Stimulated activated memory B cell treated with anti-CD40 and anti-IgM and Interleukin-4, amounts not matched to agents 10 μg/mL and 1 μg/mL and 100 μg/mL, for 72 hours (primary cell): ENCODE data around the gene FBXL17.
A peak's percentile ranks its signal among the peaks of the same experiment; 100 is the strongest.

Source experiments
- ATAC-seq: fragments of 150-1000 bp; cut with Tn5 transposase; 2 replicates; pipeline ENCODE4 v1.10.0; 2021
- H3K27ac Mint-ChIP-seq: one replicate; pipeline ENCODE4 v1.8.0; 2022; ENCODE audit warnings: mild to moderate bottlenecking, mixed read lengths
- H3K27me3 Mint-ChIP-seq: one replicate; pipeline ENCODE4 v1.8.0; 2022; ENCODE audit warnings: mixed read lengths
- H3K36me3 Mint-ChIP-seq: one replicate; pipeline ENCODE4 v1.8.0; 2022; ENCODE audit warnings: mixed read lengths
- H3K4me1 Mint-ChIP-seq: one replicate; pipeline ENCODE4 v1.8.0; 2022; ENCODE audit warnings: mixed read lengths
- H3K4me3 Mint-ChIP-seq: one replicate; pipeline ENCODE4 v1.8.0; 2022; ENCODE audit warnings: mild to moderate bottlenecking, moderate library complexity, mixed read lengths
- H3K9me3 Mint-ChIP-seq: one replicate; pipeline ENCODE4 v1.8.0; 2022; ENCODE audit warnings: mixed read lengths

FBXL17 gene

GRCh38 chr5:108356286-108356685 lies 25.6 kb downstream of the FBXL17 start:
- no peak overlapping the region for H3K4me3 Mint-ChIP-seq
- H3K27ac Mint-ChIP-seq = no peak overlapping the region
- ATAC-seq = no peak
- peaks cover 14% of the 10 kb centered on the region for H3K4me1 Mint-ChIP-seq
- H3K9me3 Mint-ChIP-seq = no peaks in the 10 kb centered on the region
- no peaks in the 10 kb centered on the region for H3K27me3 Mint-ChIP-seq
- H3K36me3 Mint-ChIP-seq = peaks cover 20% of the 10 kb centered on the region

- H3K36me3 Mint-ChIP-seq = peaks cover 7% of the 10 kb centered on the region
- peaks cover 3% of the 10 kb centered on the region for H3K4me1 Mint-ChIP-seq
- no peak overlapping the region for H3K4me3 Mint-ChIP-seq
- no peak overlapping the region for H3K27ac Mint-ChIP-seq
- H3K27me3 Mint-ChIP-seq = no peaks in the 10 kb centered on the region
- H3K9me3 Mint-ChIP-seq = no peaks in the 10 kb centered on the region
- ATAC-seq = no peak
Measured at GRCh38 chr5:108353087-108353486, 28.8 kb downstream of the FBXL17 start.

- H3K4me3 Mint-ChIP-seq = no peak overlapping the region
- H3K4me1 Mint-ChIP-seq = no peaks in the 10 kb centered on the region
- ATAC-seq = no peak
- H3K9me3 Mint-ChIP-seq = no peaks in the 10 kb centered on the region
- no peak overlapping the region for H3K27ac Mint-ChIP-seq
- H3K36me3 Mint-ChIP-seq = peaks cover 17% of the 10 kb centered on the region
- H3K27me3 Mint-ChIP-seq = no peaks in the 10 kb centered on the region
Measured at GRCh38 chr5:108345541-108346171, 36.2 kb downstream of the FBXL17 start.

GRCh38 chr5:108344103-108344822 lies 37.6 kb downstream of the FBXL17 start:
- Mint-ChIP-seq H3K36me3 (peaks cover 17% of the 10 kb centered on the region), H3K27ac (no peak overlapping the region), H3K27me3 (no peaks in the 10 kb centered on the region), H3K9me3 (no peaks in the 10 kb centered on the region), H3K4me3 (no peak overlapping the region), H3K4me1 (no peaks in the 10 kb centered on the region)
- no peak for ATAC-seq

GRCh38 chr5:108341866-108342265 lies 40.0 kb downstream of the FBXL17 start:
- ATAC-seq = no peak
- Mint-ChIP-seq H3K4me3 (no peak overlapping the region), H3K27me3 (no peaks in the 10 kb centered on the region), H3K27ac (no peak overlapping the region), H3K4me1 (no peaks in the 10 kb centered on the region), H3K9me3 (no peaks in the 10 kb centered on the region), H3K36me3 (peaks cover 20% of the 10 kb centered on the region)

- Mint-ChIP-seq H3K4me1 (no peaks in the 10 kb centered on the region), H3K27me3 (no peaks in the 10 kb centered on the region), H3K9me3 (no peaks in the 10 kb centered on the region), H3K27ac (no peak overlapping the region), H3K4me3 (no peak overlapping the region), H3K36me3 (peaks cover 21% of the 10 kb centered on the region)
- no peak for ATAC-seq
Measured at GRCh38 chr5:108340131-108340530, 41.8 kb downstream of the FBXL17 start.

- no peaks in the 10 kb centered on the region for H3K9me3 Mint-ChIP-seq
- ATAC-seq = no peak
- no peak overlapping the region for H3K27ac Mint-ChIP-seq
- no peaks in the 10 kb centered on the region for H3K4me1 Mint-ChIP-seq
- no peaks in the 10 kb centered on the region for H3K27me3 Mint-ChIP-seq
- peaks cover 25% of the 10 kb centered on the region for H3K36me3 Mint-ChIP-seq
- H3K4me3 Mint-ChIP-seq = no peak overlapping the region
Measured at GRCh38 chr5:108339220-108339619, 42.7 kb downstream of the FBXL17 start.

- Mint-ChIP-seq H3K9me3 (no peaks in the 10 kb centered on the region), H3K4me3 (no peak overlapping the region), H3K4me1 (no peaks in the 10 kb centered on the region), H3K27me3 (no peaks in the 10 kb centered on the region), H3K36me3 (peaks cover 15% of the 10 kb centered on the region), H3K27ac (no peak overlapping the region)
- no peak for ATAC-seq
Measured at GRCh38 chr5:108334225-108334624, 47.7 kb downstream of the FBXL17 start.

GRCh38 chr5:108326982-108327381 lies 54.9 kb downstream of the FBXL17 start:
- peaks cover 47% of the 10 kb centered on the region for H3K36me3 Mint-ChIP-seq
- no peak for ATAC-seq
- H3K4me3 Mint-ChIP-seq = no peak overlapping the region
- no peak overlapping the region for H3K27ac Mint-ChIP-seq
- no peaks in the 10 kb centered on the region for H3K27me3 Mint-ChIP-seq
- peaks cover 5% of the 10 kb centered on the region for H3K4me1 Mint-ChIP-seq
- no peaks in the 10 kb centered on the region for H3K9me3 Mint-ChIP-seq

GRCh38 chr5:108324886-108325285 lies 57.0 kb downstream of the FBXL17 start:
- Mint-ChIP-seq H3K9me3 (no peaks in the 10 kb centered on the region), H3K4me1 (peaks cover 5% of the 10 kb centered on the region), H3K36me3 (peaks cover 51% of the 10 kb centered on the region), H3K27me3 (no peaks in the 10 kb centered on the region), H3K4me3 (no peak overlapping the region), H3K27ac (no peak overlapping the region)
- no peak for ATAC-seq

GRCh38 chr5:108321341-108321740 lies 60.6 kb downstream of the FBXL17 start:
- Mint-ChIP-seq H3K4me1 (peaks cover 5% of the 10 kb centered on the region), H3K27me3 (no peaks in the 10 kb centered on the region), H3K4me3 (no peak overlapping the region), H3K36me3 (peaks cover 40% of the 10 kb centered on the region), H3K27ac (no peak overlapping the region), H3K9me3 (no peaks in the 10 kb centered on the region)
- ATAC-seq = no peak

- ATAC-seq = no peak
- H3K27ac Mint-ChIP-seq = peak overlapping the region; percentile 16
- H3K4me1 Mint-ChIP-seq = peaks cover 5% of the 10 kb centered on the region
- peaks cover 28% of the 10 kb centered on the region for H3K36me3 Mint-ChIP-seq
- no peak overlapping the region for H3K4me3 Mint-ChIP-seq
- no peaks in the 10 kb centered on the region for H3K9me3 Mint-ChIP-seq
- H3K27me3 Mint-ChIP-seq = no peaks in the 10 kb centered on the region
Measured at GRCh38 chr5:108320231-108320630, 61.7 kb downstream of the FBXL17 start.

- no peak for ATAC-seq
- Mint-ChIP-seq H3K27ac (no peak overlapping the region), H3K27me3 (no peaks in the 10 kb centered on the region)
Measured at GRCh38 chr5:108315829-108316228, 66.1 kb downstream of the FBXL17 start.

GRCh38 chr5:108312258-108312657 lies 69.6 kb downstream of the FBXL17 start:
- Mint-ChIP-seq H3K36me3 (peaks cover 6% of the 10 kb centered on the region), H3K27me3 (no peaks in the 10 kb centered on the region), H3K4me1 (no peaks in the 10 kb centered on the region), H3K27ac (no peak overlapping the region), H3K4me3 (no peak overlapping the region), H3K9me3 (no peaks in the 10 kb centered on the region)
- no peak for ATAC-seq

More at GRCh38 chr5:108315829-108316228, 66.1 kb downstream of the FBXL17 start:
- Mint-ChIP-seq H3K36me3 (peaks cover 13% of the 10 kb centered on the region), H3K4me1 (no peaks in the 10 kb centered on the region), H3K9me3 (no peaks in the 10 kb centered on the region), H3K4me3 (no peak overlapping the region)

- Mint-ChIP-seq H3K36me3 (peaks cover 11% of the 10 kb centered on the region), H3K9me3 (no peaks in the 10 kb centered on the region), H3K27me3 (no peaks in the 10 kb centered on the region), H3K27ac (no peak overlapping the region), H3K4me3 (no peak overlapping the region), H3K4me1 (no peaks in the 10 kb centered on the region)
- ATAC-seq = no peak
Measured at GRCh38 chr5:108311682-108312081, 70.2 kb downstream of the FBXL17 start.

- H3K4me3 Mint-ChIP-seq = no peak overlapping the region
- ATAC-seq = no peak
- H3K27me3 Mint-ChIP-seq = no peaks in the 10 kb centered on the region
- H3K4me1 Mint-ChIP-seq = peaks cover 16% of the 10 kb centered on the region
- H3K9me3 Mint-ChIP-seq = no peaks in the 10 kb centered on the region
- peaks cover 5% of the 10 kb centered on the region for H3K36me3 Mint-ChIP-seq
- no peak overlapping the region for H3K27ac Mint-ChIP-seq
Measured at GRCh38 chr5:108303611-108304010, 78.3 kb downstream of the FBXL17 start.
